ENCODE data around the gene LRP1B.
"Not testable (repeated sequence)": the region's sequence is repeated elsewhere in the genome, so short reads cannot be mapped to it uniquely, and the experiment has no call there.

The LRP1B gene

GRCh38 chr2:140288726-140289125 is 1842.1 kb downstream of the LRP1B start:
- no peak for FAIRE-seq
- TF ChIP-seq POLR2A (IDR thresholded peaks at IDR 0.05; ENCODE audit: low read depth, low read length), result no peak
- TF ChIP-seq TAF1 (IDR thresholded peaks at IDR 0.05; ENCODE audit: borderline replicate concordance, low read depth, low read length), result no peak
- no peak for TF ChIP-seq POLR2AphosphoS5 (IDR thresholded peaks at IDR 0.05; ENCODE audit: low read depth, low read length)

GRCh38 chr2:140288213-140288612 is 1842.6 kb downstream of the LRP1B start:
- TF ChIP-seq TAF1 (IDR thresholded peaks at IDR 0.05; ENCODE audit: borderline replicate concordance, low read depth, low read length), result no peak
- no peak for TF ChIP-seq POLR2A (IDR thresholded peaks at IDR 0.05; ENCODE audit: low read depth, low read length)
- no peak for TF ChIP-seq POLR2AphosphoS5 (IDR thresholded peaks at IDR 0.05; ENCODE audit: low read depth, low read length)
- no peak for FAIRE-seq
- DNase-seq (ENCODE audit: insufficient read length), result no peak

More at GRCh38 chr2:140288726-140289125, 1842.1 kb downstream of the LRP1B start:
- DNase-seq (ENCODE audit: insufficient read length), result no peak

GRCh38 chr2:140286377-140286776 is 1844.4 kb downstream of the LRP1B start:
- no peak for DNase-seq (ENCODE audit: insufficient read length)
- TF ChIP-seq POLR2A (IDR thresholded peaks at IDR 0.05; ENCODE audit: low read depth, low read length) (no peak), TAF1 (IDR thresholded peaks at IDR 0.05; ENCODE audit: borderline replicate concordance, low read depth, low read length) (no peak), POLR2AphosphoS5 (IDR thresholded peaks at IDR 0.05; ENCODE audit: low read depth, low read length) (no peak)
- FAIRE-seq, result no peak

DNA sequence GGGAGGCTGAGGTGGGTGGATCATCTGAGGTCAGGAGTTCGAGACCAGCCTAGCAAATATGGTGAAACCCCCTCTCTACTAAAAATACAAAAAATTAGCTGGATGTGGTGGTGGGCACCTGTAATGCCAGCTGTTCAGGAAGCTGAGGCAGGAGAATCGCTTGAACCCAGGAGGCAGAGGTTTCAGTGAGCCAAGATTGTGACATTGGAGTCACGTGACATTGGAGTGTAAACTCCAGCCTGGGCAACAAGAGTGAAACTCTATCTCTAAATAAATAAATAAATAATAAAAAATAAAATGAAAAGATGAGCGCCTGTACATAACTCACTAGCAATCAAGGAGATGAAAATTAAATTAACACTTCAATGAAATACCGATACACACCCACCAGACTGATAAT is 1853.5 kb downstream of the LRP1B start:
- DNase-seq (ENCODE audit: insufficient read length); FAIRE-seq: not testable (repeated sequence)

DNA sequence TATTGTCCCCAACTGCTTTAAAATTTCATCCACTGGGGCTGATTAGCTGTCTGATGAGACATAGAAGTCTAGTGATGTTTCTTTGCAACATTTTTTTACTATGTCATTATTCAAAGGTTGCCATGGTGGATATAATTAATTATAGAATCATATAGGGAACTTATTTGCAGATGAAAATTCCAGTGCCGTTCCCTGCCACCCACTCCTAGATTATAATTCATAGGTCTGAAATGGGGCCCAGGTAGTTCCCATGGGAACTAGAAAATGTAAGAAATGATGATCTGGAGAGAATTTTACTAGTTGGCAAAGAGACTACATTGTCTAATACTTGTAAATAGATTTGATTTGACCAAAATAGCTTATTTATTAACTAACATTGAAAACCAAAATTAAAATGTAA is 1854.2 kb downstream of the LRP1B start:
- no peak for DNase-seq (ENCODE audit: insufficient read length)
- TF ChIP-seq POLR2A (IDR thresholded peaks at IDR 0.05; ENCODE audit: low read depth, low read length) (no peak), POLR2AphosphoS5 (IDR thresholded peaks at IDR 0.05; ENCODE audit: low read depth, low read length) (no peak), TAF1 (IDR thresholded peaks at IDR 0.05; ENCODE audit: borderline replicate concordance, low read depth, low read length) (no peak)
- no peak for FAIRE-seq

DNA sequence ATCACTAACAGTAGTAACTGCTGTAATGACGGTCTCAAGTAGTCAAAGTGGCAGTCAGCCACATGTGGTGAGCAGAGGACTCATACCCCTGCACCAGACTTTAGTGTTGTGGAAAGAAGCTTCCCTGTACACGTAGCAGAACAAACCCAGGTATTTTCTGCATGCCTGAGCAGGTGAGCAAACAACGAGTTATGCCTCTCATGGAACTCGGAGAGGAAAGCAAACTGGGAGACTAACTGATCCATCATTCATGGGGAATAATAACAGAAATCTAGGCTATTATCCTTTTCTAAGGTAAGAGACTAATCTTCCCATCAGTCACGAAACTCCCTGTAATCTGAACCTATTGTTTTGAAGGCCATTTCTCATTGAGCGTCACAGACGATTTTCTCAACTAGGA is 1855.4 kb downstream of the LRP1B start:
- FAIRE-seq, result no peak
- TF ChIP-seq POLR2AphosphoS5 (IDR thresholded peaks at IDR 0.05; ENCODE audit: low read depth, low read length) (no peak), POLR2A (IDR thresholded peaks at IDR 0.05; ENCODE audit: low read depth, low read length) (no peak), TAF1 (IDR thresholded peaks at IDR 0.05; ENCODE audit: borderline replicate concordance, low read depth, low read length) (no peak)
- no peak for DNase-seq (ENCODE audit: insufficient read length)

- TF ChIP-seq POLR2AphosphoS5 (IDR thresholded peaks at IDR 0.05; ENCODE audit: low read depth, low read length) (no peak), TAF1 (IDR thresholded peaks at IDR 0.05; ENCODE audit: borderline replicate concordance, low read depth, low read length) (no peak), POLR2A (IDR thresholded peaks at IDR 0.05; ENCODE audit: low read depth, low read length) (no peak)
- DNase-seq (ENCODE audit: insufficient read length), result no peak
- no peak for FAIRE-seq
Observed at GRCh38 chr2:140274891-140275290, 1855.9 kb downstream of the LRP1B start.

DNA sequence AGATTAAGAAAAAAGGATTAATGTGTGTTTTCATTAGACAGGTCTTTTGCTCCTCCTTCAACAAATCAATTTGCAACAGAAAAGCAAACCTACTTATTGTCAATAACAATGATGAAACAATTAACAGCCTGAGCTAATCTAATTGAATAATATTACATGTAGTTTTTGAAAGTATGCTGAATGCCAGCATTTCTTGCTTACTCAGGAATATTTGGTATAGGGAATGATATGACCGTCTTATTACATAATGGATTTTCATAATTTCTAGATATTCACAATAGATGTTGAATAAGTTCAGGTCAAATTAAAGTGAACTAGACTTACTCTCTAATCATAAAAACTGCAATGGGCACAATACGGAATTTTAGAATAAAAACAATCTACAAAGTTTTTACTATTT is 1856.9 kb downstream of the LRP1B start:
- TF ChIP-seq POLR2AphosphoS5 (IDR thresholded peaks at IDR 0.05; ENCODE audit: low read depth, low read length), result no peak
- no peak for TF ChIP-seq TAF1 (IDR thresholded peaks at IDR 0.05; ENCODE audit: borderline replicate concordance, low read depth, low read length)
- no peak for TF ChIP-seq POLR2A (IDR thresholded peaks at IDR 0.05; ENCODE audit: low read depth, low read length)
- no peak for DNase-seq (ENCODE audit: insufficient read length)
- no peak for FAIRE-seq

DNA sequence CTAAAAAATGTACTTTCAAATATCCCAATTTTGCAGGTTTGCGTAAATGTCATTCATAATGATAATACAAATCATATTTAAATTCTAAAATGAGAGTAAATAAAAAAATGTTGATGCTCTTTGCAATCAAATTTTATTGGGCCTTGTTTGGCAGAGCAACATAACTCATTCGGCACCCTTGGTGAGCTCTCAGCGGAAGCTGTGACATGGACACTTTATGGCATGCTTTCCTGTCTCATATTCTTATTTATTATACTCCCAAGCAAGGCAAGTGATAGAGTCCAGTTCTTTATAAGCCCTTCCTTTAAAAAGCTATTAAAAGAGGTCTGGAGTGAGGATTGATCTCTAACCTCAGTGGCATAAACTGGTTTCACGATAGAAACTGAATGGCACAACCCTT is 1857.4 kb downstream of the LRP1B start:
- no peak for FAIRE-seq
- TF ChIP-seq TAF1 (IDR thresholded peaks at IDR 0.05; ENCODE audit: borderline replicate concordance, low read depth, low read length) (no peak), POLR2A (IDR thresholded peaks at IDR 0.05; ENCODE audit: low read depth, low read length) (no peak), POLR2AphosphoS5 (IDR thresholded peaks at IDR 0.05; ENCODE audit: low read depth, low read length) (no peak)
- no peak for DNase-seq (ENCODE audit: insufficient read length)

DNA sequence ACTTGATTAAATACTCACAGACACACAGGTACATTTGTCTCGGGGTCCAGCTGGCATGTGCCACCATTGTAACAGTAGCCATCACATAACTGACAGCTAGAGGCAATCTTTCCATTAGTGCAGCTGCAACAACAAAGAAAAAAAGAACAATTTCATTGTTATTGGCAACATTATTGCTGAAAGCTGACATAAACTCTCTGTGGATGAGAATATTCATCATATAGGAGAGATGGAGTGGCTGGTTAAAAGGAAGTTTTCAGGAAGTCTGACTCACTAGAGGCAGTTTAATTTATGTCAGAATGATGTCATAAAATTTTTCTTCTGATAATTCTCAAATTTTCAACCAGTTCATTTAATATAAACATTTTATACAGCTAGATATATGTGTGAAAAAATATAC is 1860.6 kb downstream of the LRP1B start:
- no peak for DNase-seq (ENCODE audit: insufficient read length)
- FAIRE-seq, result no peak
- TF ChIP-seq POLR2A (IDR thresholded peaks at IDR 0.05; ENCODE audit: low read depth, low read length) (no peak), TAF1 (IDR thresholded peaks at IDR 0.05; ENCODE audit: borderline replicate concordance, low read depth, low read length) (no peak), POLR2AphosphoS5 (IDR thresholded peaks at IDR 0.05; ENCODE audit: low read depth, low read length) (no peak)

- no peak for DNase-seq (ENCODE audit: insufficient read length)
- TF ChIP-seq POLR2A (IDR thresholded peaks at IDR 0.05; ENCODE audit: low read depth, low read length) (no peak), POLR2AphosphoS5 (IDR thresholded peaks at IDR 0.05; ENCODE audit: low read depth, low read length) (no peak), TAF1 (IDR thresholded peaks at IDR 0.05; ENCODE audit: borderline replicate concordance, low read depth, low read length) (no peak)
- no peak for FAIRE-seq
Observed at GRCh38 chr2:140269000-140269399, 1861.8 kb downstream of the LRP1B start.

DNA sequence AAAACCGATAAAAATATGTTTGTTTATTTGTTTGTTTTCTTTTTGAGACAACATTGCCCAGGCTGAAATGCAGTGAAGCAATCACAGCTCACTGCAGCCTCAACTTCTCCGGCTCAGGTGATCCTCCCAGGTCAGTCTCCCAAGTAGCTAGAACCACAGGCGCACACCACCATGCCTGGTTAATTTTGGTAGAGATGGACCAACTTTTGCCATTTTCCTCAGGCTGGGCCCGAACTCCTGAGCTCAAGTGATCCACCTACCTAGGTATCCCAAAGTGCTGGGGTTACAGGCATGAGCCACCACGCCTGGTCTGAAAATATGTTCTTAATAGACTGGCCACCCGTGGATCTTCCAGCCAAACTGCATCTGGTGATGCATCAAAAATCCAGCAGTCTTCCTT is 1867.9 kb downstream of the LRP1B start:
- FAIRE-seq (no peak), DNase-seq (ENCODE audit: insufficient read length) (no peak)
- TF ChIP-seq TAF1 (IDR thresholded peaks at IDR 0.05; ENCODE audit: borderline replicate concordance, low read depth, low read length) (no peak), POLR2AphosphoS5 (IDR thresholded peaks at IDR 0.05; ENCODE audit: low read depth, low read length) (no peak), POLR2A (IDR thresholded peaks at IDR 0.05; ENCODE audit: low read depth, low read length) (no peak)

- TF ChIP-seq TAF1 (IDR thresholded peaks at IDR 0.05; ENCODE audit: borderline replicate concordance, low read depth, low read length) (no peak), POLR2A (IDR thresholded peaks at IDR 0.05; ENCODE audit: low read depth, low read length) (no peak), POLR2AphosphoS5 (IDR thresholded peaks at IDR 0.05; ENCODE audit: low read depth, low read length) (no peak)
- DNase-seq (ENCODE audit: insufficient read length) (no peak), FAIRE-seq (no peak)
Observed at GRCh38 chr2:140257692-140258300, 1873.0 kb downstream of the LRP1B start.
